ENCODE measurements around the gene NHERF1.

Gene NHERF1

GRCh38 chr17:74749279-74750038 lies 1.0 kb downstream of the NHERF1 start:
- DNase-seq (ENCODE audit: low spot score) = peak; percentile 35

DNA sequence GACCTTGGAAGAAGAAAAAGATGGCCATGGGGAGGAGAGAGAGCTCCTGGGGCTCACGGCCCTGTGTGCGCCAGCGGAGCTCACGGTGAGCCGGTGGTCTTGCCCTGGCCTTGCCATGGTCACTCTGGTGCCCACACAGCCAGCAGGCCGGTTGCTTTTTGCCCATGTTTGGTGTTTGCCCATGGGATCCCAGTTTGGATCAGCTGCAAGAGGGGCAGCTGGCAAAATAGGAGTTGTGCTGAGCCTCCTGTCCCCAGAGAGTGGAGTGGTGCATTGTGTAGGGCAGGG lies 1.6 kb downstream of the NHERF1 start:
- no peak for DNase-seq (ENCODE audit: low spot score)

DNA sequence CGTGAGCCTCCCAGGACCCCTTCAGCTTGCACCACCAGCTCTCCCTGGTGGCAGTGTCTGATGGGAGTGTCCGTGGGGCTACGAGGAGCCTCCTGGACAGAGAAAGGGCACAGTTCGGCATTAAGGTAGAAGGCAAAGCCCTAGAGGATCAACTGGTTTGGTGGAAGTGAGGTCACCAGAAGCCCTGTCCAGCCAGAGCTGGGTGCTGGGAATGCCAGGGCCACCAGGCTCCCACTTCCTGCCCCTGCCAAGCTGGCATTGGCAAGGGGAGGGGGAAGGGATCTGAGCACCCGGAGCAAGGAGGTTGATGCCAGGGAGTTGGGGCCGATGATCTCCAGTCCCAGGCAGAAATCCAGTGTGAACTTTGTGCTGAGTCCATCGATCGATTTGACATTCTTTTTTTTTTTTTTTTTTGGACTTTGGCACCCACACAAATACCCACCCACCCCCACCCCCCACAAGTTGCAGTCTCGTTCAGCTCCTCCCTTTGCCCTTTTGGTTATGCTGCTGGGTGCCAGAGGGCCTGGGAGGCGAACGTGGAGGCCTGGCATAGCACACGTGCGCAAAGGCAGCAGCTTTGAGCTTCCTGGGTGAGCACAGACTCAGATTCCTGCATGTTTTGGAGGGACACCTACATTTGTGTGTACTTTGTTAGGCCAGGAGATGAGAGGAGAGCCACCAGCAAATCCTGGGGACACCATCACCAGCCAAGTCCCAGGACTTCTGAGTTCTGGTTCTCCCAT lies 2.1 kb downstream of the NHERF1 start:
- DNase-seq (ENCODE audit: low spot score) = no peak

DNA sequence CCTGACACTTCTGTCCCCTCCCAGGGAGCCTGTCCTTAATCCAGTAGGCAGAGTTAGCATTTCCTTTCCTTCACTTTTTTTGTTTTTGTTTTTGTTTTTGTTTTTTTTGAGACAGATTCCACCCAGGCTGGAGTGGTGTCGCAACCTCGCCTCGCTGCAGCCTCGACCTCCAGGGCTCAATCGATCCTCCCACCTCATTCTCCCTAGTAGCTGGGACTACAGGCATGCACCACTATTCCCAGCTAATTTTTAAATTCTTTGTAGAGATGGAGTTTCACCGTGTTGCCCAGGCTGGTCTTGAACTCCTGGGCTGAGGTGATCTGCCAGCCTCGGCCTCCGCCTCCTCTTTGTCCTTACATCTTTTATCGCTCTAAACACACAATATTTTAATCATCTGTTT lies 4.0 kb downstream of the NHERF1 start:
- no peak for DNase-seq (ENCODE audit: low spot score)

DNA sequence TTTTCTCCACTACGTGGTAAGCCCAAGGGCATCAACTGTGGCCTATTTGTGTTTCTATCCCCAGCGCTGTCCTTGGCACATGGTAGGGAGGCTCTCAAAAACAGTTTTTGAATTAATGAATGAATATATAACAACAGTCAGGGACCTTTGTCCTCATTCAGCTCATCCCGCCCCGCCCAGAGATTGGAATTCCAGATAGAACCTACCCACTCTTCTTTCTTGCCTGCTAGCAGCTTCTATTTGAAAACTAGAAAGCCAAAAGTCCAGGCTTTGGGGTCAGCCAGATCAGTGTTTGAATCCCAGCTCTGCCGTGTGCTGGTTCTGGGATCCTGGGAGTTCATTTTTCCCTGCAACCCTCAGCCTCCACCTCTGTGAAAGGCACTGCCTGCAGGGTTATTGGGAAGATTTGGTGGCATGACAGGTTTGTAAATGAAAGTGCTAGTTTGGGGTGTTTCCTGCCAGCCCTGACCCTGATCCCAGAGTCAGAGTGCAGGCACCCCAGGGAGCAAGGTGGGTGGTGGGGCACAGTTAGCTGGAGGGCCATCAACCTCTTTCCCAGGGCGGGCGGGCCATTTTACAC lies 4.5 kb downstream of the NHERF1 start:
- no peak for DNase-seq (ENCODE audit: low spot score)

GRCh38 chr17:74754832-74755231 lies 6.4 kb downstream of the NHERF1 start:
- no peak for DNase-seq (ENCODE audit: low spot score)

DNA sequence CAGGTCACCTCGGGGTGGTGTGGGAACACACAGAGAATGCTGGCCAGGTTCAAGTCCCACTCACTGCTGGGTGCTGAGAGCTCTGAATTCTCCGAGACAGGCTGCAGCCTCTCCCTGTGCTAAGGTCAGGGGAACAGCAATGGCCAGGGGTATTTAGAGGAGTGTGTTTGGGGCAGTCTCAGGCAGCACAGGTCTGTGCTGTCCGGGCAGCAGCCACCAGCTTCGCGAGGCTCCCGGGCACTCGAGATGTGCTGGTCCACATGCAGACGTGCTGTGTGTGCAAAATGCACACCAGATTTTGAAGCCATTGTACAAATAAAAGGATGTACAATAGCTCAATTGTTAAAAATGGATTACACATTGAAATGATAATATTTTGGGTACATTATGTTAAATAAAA lies 7.1 kb downstream of the NHERF1 start:
- no peak for DNase-seq (ENCODE audit: low spot score)

- DNase-seq (ENCODE audit: low spot score) = no peak
Measured at GRCh38 chr17:74756891-74757290, 8.5 kb downstream of the NHERF1 start.

GRCh38 chr17:74757502-74757901 lies 9.1 kb downstream of the NHERF1 start:
- DNase-seq (ENCODE audit: low spot score) = no peak

DNA sequence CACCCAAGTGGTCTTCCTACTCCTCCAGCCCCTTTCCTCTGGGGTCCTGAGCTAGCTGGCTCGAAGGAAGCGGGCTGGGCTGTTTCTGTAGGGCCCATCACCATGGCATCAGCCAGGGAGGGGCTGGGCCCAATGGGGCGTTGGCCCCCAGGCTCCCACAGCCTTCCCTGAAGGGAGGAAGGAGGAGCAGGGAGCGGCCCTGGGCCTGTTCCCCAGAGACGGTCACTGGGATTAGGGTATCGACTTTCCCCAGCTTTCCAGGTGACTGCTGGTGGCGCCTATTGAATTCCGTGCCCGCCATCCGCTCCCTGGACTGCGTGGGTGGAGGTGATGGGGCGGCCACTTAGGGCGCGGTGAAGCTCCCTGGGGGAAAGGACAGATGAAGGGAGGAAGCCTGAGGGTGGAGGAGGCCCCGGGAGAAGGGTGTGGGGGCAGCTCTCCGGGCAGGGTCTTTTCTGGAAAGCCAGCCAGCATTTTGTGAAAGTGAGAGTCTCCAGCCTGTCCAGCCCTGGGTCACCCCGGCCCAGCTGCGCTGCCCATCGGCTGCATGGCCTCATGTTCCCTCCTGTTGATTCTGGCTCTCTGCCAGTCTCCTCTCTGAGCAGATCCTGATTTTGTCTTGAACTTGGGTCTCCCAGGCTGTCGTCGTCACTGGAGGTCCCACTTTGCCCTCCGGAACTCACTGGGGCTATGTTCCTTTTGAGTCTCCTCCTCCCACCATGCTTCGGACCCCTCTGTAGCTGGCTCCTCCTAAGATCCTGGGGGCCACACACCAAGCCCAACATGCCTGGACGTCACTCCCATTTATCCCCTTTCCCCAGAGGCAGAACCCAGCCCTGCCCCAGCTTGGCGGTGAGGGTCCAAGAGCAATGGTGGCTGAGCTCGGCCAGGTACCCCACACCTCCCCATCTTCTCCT lies 9.8 kb downstream of the NHERF1 start:
- DNase-seq (ENCODE audit: low spot score) = no peak

DNA sequence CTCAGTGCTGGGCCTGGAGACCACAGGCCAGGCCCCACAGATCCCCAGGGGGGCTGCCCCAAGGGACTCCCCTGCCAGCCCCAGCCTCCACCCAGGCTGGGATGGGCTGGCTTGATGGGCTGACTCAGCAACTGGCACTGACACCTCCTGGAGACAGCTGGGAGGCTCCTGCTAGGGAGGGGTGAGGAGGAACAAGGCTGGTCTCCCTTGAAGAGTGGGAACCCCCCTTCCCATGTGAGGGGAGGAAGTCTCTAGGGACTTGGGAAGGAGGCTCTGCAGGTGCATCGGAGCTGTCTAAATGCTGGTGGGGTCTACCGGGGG lies 10.4 kb downstream of the NHERF1 start:
- DNase-seq (ENCODE audit: low spot score) = no peak

DNA sequence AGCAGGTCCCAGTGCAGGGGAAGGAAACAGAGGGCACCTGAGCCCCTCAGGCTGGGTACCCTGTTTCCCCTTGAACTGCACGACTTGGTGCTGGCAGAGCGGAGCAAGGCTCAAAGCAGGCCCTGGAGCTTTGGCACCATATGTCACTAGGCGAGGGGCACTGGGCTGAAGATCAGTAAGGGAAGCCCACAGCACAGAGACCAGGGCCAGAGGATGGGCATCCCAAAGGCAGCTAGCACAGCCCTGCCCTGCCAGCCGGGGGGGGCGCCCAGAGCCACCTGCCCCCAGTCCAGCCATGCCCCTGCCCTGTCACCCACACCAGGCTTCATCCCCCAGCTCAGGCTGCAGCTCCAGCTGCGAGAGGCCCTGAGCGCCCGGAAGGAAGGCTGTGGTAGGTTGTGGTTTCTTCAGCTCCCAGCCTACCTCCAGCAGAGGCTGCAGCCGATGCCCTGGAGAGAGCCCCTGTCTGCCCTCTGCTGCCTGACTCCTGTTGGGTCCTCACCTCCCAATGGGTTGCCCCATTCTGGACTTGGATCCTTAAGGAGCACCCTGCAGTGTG lies 10.9 kb downstream of the NHERF1 start:
- peak; percentile 58 for DNase-seq (ENCODE audit: low spot score)

GRCh38 chr17:74759941-74760340 lies 11.5 kb downstream of the NHERF1 start:
- no peak for DNase-seq (ENCODE audit: low spot score)

- no peak for DNase-seq (ENCODE audit: low spot score)
Measured at GRCh38 chr17:74760404-74761105, 12.1 kb downstream of the NHERF1 start.

GRCh38 chr17:74761419-74761818 lies 13.0 kb downstream of the NHERF1 start:
- DNase-seq (ENCODE audit: low spot score) = no peak

DNA sequence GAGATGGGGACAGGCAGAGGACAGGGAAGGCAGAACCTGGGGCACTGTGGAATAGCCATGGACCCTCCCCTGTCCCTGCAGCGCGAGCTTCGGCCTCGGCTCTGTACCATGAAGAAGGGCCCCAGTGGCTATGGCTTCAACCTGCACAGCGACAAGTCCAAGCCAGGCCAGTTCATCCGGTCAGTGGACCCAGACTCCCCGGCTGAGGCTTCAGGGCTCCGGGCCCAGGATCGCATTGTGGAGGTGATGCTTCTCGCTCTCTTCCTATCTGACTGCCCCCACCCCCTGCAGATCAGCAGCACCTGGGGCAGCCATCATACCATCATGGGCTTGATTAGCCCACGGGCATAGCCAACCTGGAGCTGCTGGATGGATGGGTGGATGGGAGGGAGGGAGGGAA lies 13.5 kb downstream of the NHERF1 start:
- DNase-seq (ENCODE audit: low spot score) = no peak

GRCh38 chr17:74763565-74764387 lies 15.3 kb downstream of the NHERF1 start:
- no peak for DNase-seq (ENCODE audit: low spot score)

GRCh38 chr17:74764751-74765286 lies 16.4 kb downstream of the NHERF1 start:
- DNase-seq (ENCODE audit: low spot score) = no peak

DNA sequence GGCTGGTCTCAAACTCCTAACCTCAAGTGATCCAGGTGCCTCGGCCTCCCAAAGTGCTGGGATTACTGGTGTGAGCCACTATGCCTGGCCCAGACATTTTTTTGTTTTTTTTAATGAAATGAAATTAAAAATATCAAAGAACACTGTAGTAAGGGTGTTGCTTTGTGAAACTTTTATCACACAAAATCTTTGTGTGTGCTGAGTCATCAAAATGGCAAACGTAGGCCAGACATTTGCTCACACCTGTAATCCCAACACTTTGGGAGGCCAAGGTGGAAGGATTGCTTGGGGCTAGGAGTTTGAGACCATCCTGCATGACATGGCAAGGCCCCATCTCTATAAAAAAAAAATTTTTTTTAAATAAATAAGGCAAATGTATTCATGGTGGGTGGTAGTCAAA lies 18.0 kb downstream of the NHERF1 start:
- DNase-seq (ENCODE audit: low spot score) = no peak

DNA sequence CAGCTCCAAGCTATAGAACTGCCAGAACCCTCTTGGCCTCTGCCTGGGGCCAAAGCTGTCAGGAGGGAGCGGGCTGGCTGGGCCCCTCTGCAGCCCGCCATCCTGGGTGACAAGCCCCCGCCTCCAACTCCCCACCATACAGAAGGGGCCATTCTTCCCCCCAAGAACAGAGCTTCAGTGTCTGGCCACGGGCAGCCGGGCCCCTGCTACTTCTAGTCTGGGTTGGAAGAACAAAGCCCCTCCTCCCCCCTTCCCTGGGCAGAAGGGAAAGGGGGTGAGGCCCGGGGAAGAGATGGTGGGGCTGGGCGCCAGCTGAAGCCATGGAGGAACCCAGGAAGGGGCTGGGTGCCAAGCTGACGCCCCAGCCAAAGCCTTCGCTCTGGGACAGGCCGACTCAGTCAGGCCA lies 18.7 kb downstream of the NHERF1 start:
- DNase-seq (ENCODE audit: low spot score) = no peak

Measured in CD4-positive, alpha-beta T cell treated with Interleukin-2 at 100 ng/mL for 4 hours (primary cell).